GM12873 (cell line): ENCODE measurements around the gene PLCB3.

ENCODE experiments used
- CTCF ChIP-seq: IDR thresholded peaks from 2 replicates; pipeline ENCODE4 v1.5.1; 2012; ENCODE audit warnings: low read depth, mild to moderate bottlenecking, moderate library complexity, low read length, control low read depth; ENCODE audit not compliant: insufficient read depth; ENCODE audit errors: missing control alignments

PLCB3 gene

GRCh38 chr11:64263021-64263946 lies 12.0 kb downstream of the PLCB3 start:
- no peak for TF ChIP-seq CTCF

GRCh38 chr11:64263947-64264317 lies 12.6 kb downstream of the PLCB3 start:
- no peak for TF ChIP-seq CTCF

DNA sequence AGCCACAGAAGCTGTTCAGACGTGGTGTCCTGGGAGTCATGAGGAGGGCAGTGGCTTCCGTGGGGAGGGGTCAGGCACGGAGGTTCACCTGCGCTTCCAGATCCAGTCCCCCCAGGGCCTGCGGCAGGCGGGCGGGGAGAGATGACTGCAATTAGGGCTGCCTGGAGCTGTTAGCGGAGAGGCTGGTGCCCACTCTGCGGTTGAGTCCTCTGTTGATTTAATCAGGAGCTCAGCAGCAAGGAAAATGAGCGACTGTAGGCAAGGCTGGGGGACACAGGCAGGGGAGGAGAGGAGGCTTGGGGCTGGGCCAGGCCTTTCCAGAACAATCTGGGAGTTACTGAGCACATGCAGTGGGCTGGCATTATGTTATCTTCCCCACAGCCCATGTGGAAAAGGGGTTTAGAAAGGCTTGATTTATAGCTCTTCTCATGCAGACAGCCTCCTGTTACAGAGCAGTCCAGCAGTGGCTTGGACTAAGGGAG lies 13.1 kb downstream of the PLCB3 start:
- no peak for TF ChIP-seq CTCF

DNA sequence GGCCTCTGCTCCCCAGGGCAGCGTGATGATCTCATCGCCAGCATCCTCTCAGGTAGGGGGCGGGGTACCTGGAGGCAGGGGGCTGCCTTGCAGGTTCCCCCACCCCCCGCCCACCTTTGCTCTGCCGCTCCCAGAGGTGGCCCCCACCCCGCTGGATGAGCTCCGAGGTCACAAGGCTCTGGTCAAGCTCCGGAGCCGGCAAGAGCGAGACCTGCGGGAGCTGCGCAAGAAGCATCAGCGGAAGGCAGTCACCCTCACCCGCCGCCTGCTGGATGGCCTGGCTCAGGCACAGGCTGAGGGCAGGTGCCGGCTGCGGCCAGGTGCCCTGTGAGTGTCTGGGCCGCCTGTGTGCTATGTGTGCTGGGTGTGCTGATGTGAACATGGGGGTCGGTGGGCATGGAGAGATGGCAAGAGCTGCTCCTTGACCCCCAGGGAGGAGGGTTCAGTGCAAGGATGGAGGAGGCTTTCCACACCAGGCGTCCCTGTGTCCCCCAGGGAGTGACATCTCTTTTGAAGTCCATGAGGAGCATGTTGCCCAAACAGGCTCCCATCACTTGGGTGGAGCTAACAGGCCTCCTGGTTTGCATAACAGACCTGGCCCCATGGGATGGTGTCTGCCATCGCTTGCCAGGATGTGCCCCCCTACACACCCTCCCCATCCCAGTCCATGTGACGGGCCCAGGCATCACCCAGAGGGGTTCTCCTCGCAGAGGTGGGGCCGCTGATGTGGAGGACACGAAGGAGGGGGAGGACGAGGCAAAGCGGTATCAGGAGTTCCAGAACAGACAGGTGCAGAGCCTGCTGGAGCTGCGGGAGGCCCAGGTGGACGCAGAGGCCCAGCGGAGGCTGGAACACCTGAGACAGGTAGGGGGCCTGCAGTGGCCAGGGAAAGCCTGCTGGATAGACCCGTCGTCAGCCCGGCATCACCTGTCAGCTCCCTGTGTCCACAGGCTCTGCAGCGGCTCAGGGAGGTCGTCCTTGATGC lies 14.1 kb downstream of the PLCB3 start:
- TF ChIP-seq CTCF = no peak

- no peak for TF ChIP-seq CTCF
Observed at GRCh38 chr11:64266339-64266738, 15.0 kb downstream of the PLCB3 start.

- no peak for TF ChIP-seq CTCF
Observed at GRCh38 chr11:64267207-64267945, 16.0 kb downstream of the PLCB3 start.
